SK-N-SH (cell line): Measurements from ENCODE around the gene PIK3C2B.

ENCODE experiments used
- MXI1 ChIP-seq: IDR thresholded peaks from 2 replicates; pipeline ENCODE4 v1.6.1; 2012; ENCODE audit warnings: mild to moderate bottlenecking, low read depth, low read length, improper control_type of control experiment
- TF ChIP-seq, protein P1 (sequence below): fragments of 200-600 bp; sonication (generic); IDR thresholded peaks from 2 replicates; pipeline ENCODE4 v1.6.1; 2017; ENCODE audit warnings: antibody characterized with exemption, mild to moderate bottlenecking, moderate library complexity

DNA sequence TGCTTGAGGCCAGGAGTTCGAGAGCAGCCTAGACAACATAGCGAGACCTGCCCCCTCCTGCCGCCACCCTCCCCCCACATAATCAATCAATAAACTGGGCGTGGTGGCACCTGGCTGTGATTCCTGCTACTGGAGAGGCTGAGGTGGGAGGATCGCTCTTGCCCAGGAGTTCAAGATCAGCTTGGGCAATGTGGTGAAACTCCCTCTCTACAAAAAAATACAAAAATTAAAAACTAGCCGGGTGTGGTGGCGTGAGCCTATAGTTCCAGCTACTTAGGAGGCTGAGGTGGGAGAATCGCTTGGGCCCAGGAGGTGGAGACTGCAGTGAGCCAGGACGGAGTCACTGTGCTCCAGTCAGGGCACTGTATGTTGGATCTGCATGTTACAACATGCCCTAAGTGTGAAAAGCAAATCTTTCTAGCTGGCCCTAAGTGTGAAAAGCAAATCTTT lies 14.6 kb upstream of the PIK3C2B start:
- TF ChIP-seq, protein P1, sequence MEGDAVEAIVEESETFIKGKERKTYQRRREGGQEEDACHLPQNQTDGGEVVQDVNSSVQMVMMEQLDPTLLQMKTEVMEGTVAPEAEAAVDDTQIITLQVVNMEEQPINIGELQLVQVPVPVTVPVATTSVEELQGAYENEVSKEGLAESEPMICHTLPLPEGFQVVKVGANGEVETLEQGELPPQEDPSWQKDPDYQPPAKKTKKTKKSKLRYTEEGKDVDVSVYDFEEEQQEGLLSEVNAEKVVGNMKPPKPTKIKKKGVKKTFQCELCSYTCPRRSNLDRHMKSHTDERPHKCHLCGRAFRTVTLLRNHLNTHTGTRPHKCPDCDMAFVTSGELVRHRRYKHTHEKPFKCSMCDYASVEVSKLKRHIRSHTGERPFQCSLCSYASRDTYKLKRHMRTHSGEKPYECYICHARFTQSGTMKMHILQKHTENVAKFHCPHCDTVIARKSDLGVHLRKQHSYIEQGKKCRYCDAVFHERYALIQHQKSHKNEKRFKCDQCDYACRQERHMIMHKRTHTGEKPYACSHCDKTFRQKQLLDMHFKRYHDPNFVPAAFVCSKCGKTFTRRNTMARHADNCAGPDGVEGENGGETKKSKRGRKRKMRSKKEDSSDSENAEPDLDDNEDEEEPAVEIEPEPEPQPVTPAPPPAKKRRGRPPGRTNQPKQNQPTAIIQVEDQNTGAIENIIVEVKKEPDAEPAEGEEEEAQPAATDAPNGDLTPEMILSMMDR: no peak
- no peak for TF ChIP-seq MXI1
